LNCaP clone FGC (cell line): ENCODE measurements around the gene C4BPA.

ENCODE experiments used
- DNase-seq: peaks from one replicate; pipeline ENCODE4 v3.0.0-alpha.2; 2011; ENCODE audit warnings: low read depth
- H3K4me3 ChIP-seq: 2 replicates; pipeline ENCODE4 v1.5.1; 2011; ENCODE audit warnings: mild to moderate bottlenecking, low read depth, low read length, control low read depth
- TF ChIP-seq, protein P1 (sequence below): IDR thresholded peaks from 2 replicates; pipeline ENCODE4 v1.5.1; 2012; ENCODE audit warnings: mild to moderate bottlenecking; ENCODE audit not compliant: control insufficient read depth, insufficient read depth; ENCODE audit errors: extremely low read depth

The C4BPA gene

DNA sequence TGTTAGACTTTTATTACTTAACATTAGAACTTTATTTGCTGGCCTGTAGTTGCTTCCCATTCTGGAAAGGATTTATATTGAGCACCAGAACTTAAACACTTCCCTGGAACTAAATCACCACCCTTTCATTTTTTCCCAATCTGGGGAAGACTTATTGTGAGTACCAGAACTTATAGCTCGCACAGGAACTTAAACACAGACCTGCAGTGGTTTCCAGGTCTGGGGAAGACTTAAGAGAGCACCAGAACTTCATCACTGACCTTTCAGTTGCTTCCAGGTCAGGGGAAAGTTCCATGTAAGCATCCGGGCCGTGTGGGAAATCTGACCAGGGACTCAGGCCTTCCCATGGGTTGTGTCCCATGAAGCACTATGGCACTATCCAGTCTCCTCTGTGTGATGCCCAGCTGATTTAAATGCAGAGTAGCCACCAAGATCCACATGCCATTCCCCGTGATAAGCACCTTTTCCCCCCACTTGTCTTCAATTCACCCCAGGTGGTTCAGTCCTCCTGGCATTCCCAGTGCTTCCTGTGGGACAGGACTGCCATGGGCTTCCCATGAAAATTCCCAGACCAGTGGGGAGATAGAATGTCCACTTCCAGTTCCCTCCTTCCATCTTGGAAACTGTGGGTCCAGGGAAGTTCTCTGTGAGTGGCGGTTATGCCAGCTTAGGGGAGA lies 48.9 kb downstream of the C4BPA start:
- DNase-seq, result peak; percentile 92
- H3K4me3 ChIP-seq, result peak overlapping the region; percentile 64
- TF ChIP-seq, protein P1, sequence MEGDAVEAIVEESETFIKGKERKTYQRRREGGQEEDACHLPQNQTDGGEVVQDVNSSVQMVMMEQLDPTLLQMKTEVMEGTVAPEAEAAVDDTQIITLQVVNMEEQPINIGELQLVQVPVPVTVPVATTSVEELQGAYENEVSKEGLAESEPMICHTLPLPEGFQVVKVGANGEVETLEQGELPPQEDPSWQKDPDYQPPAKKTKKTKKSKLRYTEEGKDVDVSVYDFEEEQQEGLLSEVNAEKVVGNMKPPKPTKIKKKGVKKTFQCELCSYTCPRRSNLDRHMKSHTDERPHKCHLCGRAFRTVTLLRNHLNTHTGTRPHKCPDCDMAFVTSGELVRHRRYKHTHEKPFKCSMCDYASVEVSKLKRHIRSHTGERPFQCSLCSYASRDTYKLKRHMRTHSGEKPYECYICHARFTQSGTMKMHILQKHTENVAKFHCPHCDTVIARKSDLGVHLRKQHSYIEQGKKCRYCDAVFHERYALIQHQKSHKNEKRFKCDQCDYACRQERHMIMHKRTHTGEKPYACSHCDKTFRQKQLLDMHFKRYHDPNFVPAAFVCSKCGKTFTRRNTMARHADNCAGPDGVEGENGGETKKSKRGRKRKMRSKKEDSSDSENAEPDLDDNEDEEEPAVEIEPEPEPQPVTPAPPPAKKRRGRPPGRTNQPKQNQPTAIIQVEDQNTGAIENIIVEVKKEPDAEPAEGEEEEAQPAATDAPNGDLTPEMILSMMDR, result no peak

DNA sequence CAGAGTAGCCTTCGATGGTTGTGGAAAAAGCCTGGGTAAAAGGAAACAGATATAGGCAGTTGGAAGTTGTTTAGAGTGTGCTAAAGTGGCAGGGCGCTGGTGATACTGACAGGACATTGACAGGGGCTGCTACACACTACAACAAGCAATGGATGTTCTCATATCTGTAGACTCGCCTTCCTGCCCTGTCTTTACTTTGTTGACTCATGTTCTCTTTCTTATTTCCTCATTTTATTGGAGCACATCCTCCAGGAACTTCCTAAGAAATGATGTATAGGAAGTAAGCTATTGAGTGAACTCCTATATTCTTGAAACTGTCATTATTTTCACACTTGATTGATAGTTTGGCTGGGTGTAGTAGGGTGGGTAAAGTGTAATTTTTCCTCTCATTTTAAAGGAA lies 51.0 kb downstream of the C4BPA start:
- TF ChIP-seq, protein P1, result no peak
- no peak for DNase-seq
- no peak overlapping the region for H3K4me3 ChIP-seq

DNA sequence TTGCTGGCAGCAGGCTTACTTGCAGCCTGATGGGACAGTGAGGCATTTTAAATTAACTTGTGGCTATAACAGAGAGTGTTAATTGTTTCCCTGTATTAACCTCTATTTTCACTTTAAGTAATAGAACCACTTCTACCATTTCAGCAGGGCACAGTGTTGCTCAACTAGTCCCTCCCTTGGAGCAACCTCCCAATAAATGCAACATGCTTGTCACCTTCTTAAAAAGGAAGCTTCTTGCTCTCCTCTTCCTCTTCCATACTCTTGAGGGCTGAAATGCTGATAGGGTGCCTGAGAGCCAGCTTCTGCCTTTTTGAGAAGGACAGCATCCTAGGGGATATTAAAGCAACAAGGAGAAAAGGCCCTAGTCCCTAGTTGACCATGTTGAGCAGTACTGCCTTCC lies 52.1 kb downstream of the C4BPA start:
- no peak overlapping the region for H3K4me3 ChIP-seq
- TF ChIP-seq, protein P1, result no peak
- DNase-seq, result no peak

DNA sequence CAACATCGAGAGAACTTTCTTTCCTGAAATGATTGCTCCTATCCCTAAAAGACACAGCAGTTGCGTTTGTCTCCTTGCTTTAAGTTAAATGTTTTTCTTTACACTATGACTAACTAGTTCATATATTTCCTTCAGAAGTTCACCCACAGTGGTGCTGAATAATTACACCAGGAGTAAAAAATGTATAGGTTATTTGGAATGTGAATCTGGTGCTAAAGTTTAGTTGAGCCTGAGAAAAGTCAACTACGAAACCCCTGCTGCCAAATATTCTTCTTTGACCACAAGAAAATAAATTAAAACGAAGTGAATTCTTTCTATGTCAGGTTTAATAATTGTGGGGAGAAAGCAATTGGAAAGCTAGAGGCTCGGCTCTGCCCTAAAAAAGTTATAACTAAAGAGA lies 52.8 kb downstream of the C4BPA start:
- TF ChIP-seq, protein P1, result no peak
- DNase-seq, result no peak
- no peak overlapping the region for H3K4me3 ChIP-seq

DNA sequence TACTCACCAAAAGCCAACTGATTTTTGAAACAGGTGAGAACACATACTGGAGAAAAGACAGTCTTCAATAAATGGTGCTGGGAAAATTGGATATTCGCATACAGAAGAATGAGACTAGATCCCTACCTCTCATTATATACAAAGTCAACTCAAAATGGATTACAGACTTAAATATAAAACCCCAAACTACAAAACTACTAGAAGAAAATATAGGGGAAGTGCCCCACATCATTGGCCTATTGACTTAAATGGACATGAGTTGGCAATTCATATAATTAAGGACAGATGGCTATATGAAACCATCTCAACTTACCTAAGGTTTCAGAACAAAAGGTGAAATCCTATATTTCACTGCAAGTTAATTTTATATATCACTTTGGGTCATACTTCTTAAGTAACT lies 60.1 kb downstream of the C4BPA start:
- TF ChIP-seq, protein P1, result no peak
- H3K4me3 ChIP-seq, result no peak overlapping the region

DNA sequence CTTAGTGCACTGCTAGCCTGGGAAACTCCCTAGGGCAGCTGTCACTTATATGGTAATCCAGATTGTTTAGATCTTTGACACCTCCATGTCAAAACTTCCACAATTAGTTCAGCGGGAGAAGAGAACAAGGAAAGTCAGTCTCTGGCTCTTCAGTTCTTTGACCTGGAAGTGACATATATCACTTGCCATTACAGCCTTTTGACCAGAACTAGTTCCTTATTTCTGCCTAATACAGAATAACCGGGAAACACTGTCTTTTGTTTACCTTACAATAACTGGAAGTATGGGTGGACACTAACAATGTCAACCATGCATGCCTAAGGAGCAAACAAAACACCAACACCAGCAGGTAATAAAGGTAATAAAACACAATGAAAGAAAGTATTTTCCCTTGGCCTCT lies 68.3 kb downstream of the C4BPA start:
- DNase-seq, result peak; percentile 1
- H3K4me3 ChIP-seq, result no peak overlapping the region
- TF ChIP-seq, protein P1, result no peak

More for the DNA sequence above, 60.1 kb downstream of the C4BPA start:
- DNase-seq, result no peak

DNA sequence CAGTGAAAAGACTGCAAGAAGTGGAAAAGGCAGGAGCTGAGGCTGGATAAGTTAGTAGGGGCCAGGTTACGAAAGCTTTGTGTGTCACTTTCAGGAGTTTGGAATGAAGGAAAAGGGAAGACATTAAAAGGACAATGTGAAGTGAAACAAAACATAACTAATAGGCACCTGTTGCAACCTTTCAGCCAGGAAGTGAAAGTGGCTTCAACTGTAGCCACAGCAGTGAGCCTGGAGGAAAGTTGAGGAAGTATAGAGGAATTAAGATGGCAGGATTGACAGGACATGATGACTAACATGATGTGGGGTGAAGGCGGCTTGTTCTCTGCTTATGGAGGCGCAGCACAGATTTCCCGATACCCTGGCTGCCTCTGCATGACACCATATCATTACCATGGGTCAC lies 68.9 kb downstream of the C4BPA start:
- TF ChIP-seq, protein P1, result no peak
- no peak for DNase-seq

More for the DNA sequence above, 68.9 kb downstream of the C4BPA start:
- H3K4me3 ChIP-seq, result no peak overlapping the region
